HepG2 (cell line): ENCODE data around the gene SCAANT1. TPM values are rescaled to one million over a fixed set of nuclear protein-coding genes. Genes with fewer than 3 reads are reported as not detected.

ENCODE experiments used
- ATAC-seq: fragments of 200-7000 bp; cut with Tn5 transposase; 3 replicates; pipeline ENCODE4 v1.9.1; 2020; ENCODE audit warnings: mild to moderate bottlenecking, moderate library complexity
- BruUV-seq: library from RNA; stranded (reverse); fragments of 400-500 nt; replicated peaks from 2 replicates; lab custom pipeline; 2021; lab: Mats Ljungman, UMichigan
- CTCF ChIA-PET: fragments of 300-600 bp; formaldehyde crosslinking; extraction: SDS; loops from one replicate; lab custom pipeline; 2021; ENCODE audit warnings: low total read pairs, inconsistent platforms, low intra/inter-chr PET ratio; lab: Yijun Ruan, JAX
- POLR2A ChIA-PET: fragments of 350-600 bp; sonication (Branson Sonifier 250); formaldehyde crosslinking; loops from one replicate; lab custom pipeline; 2020; ENCODE audit warnings: antibody characterized with exemption, inconsistent platforms; lab: Yijun Ruan, JAX
- DNase-seq: peaks from one replicate; pipeline ENCODE4 v3.0.0-alpha.2; 2015; ENCODE audit warnings: low spot score
- FAIRE-seq: peaks from 3 replicates; lab custom pipeline; 2011; peaks lifted over from hg19 to GRCh38; lab: Jason Lieb, UNC
- H2AFZ ChIP-seq: one replicate; pipeline ENCODE4 v1.6.1; 2011; ENCODE audit warnings: low read length, inconsistent platforms
- H3K27ac ChIP-seq: fragments of 300-600 bp; 3 replicates; pipeline ENCODE4 v1.8.0; 2011; ENCODE audit warnings: mixed run types, mild to moderate bottlenecking, mixed read lengths, low read length, inconsistent platforms; ENCODE audit not compliant: insufficient read depth; ENCODE audit errors: extremely low read length
- H3K27me3 ChIP-seq, 2 experiments: fragments of 200-600 bp in 1 of 2; 2 replicates in 1 of 2; 3 replicates in 1 of 2; pipeline versions ENCODE4 v1.6.0 to v1.8.0; 2011; ENCODE audit warnings: low read length in 2 of 2, mild to moderate bottlenecking in 2 of 2, moderate library complexity in 2 of 2, inconsistent platforms in 1 of 2; ENCODE audit not compliant: insufficient read depth in 2 of 2, control insufficient read depth in 1 of 2
- H3K36me3 ChIP-seq, 2 experiments: fragments of 200-600 bp in 1 of 2; replicated peaks in 1 of 2; 2 replicates in 1 of 2; 3 replicates in 1 of 2; pipeline versions ENCODE4 v1.5.1 to v1.8.0; 2011; ENCODE audit warnings: low read length in 2 of 2, inconsistent platforms in 1 of 2; ENCODE audit not compliant: insufficient read depth in 2 of 2, control insufficient read depth in 1 of 2
- H3K4me1 ChIP-seq: 2 replicates; pipeline ENCODE4 v1.5.1; 2012; ENCODE audit warnings: low read length, inconsistent platforms; ENCODE audit not compliant: insufficient read depth
- H3K4me2 ChIP-seq: 2 replicates; pipeline ENCODE4 v1.6.0; 2011; ENCODE audit warnings: low read depth, low read length, inconsistent platforms
- H3K4me3 ChIP-seq, 3 experiments: fragments of 200-600 bp in 1 of 3; sonication (generic), shearing (Covaris generic) in 1 of 3; replicated peaks in 1 of 3; 2 replicates each; pipeline ENCODE4 v1.5.1; 2011 to 2016; ENCODE audit warnings: low read length in 3 of 3, inconsistent platforms in 2 of 3, low read depth in 2 of 3, mild to moderate bottlenecking in 2 of 3, control low read depth in 1 of 3, mixed read lengths in 1 of 3; ENCODE audit not compliant: insufficient read depth in 1 of 3
- H3K79me2 ChIP-seq: one replicate; pipeline ENCODE4 v1.6.1; 2011; ENCODE audit warnings: low read length, inconsistent platforms; ENCODE audit not compliant: insufficient read depth
- H3K9ac ChIP-seq: 2 replicates; pipeline ENCODE4 v1.6.0; 2011; ENCODE audit warnings: mild to moderate bottlenecking, low read depth, low read length, inconsistent platforms; ENCODE audit not compliant: insufficient read depth
- H3K9me3 ChIP-seq: 2 replicates; pipeline ENCODE4 v1.5.1; 2012; ENCODE audit warnings: mild to moderate bottlenecking, low read length
- H4K20me1 ChIP-seq: 2 replicates; pipeline ENCODE4 v1.6.0; 2011; ENCODE audit warnings: inconsistent platforms, mild to moderate bottlenecking, low read length, moderate library complexity; ENCODE audit not compliant: insufficient read depth
- NFRKB ChIP-seq: fragments of 450-650 bp; IDR thresholded peaks from 2 replicates; pipeline ENCODE4 v1.6.1; 2017
- WGBS: methylation state at CpG from one replicate; pipeline ENCODE4 v1.1.6; 2017; ENCODE audit warnings: low lambda C conversion rate; 5-methylcytosine and 5-hydroxymethylcytosine counted together
- in situ Hi-C: cut with HindIII; loops from 2 replicates; pipeline ENCODE4 v1.10.0; 2017; ENCODE audit warnings: low pct_unique_long_range_greater_than_20kb; ENCODE audit not compliant: extremely low pct_ligation_motif_present
- intact Hi-C: fragments of 100-400 bp; cut with micrococcal nuclease; formaldehyde crosslinking; loops from one replicate; pipeline ENCODE4 v1.10.0; 2022; ENCODE audit not compliant: unreplicated experiment
- polyA plus RNA-seq, 8 experiments: library from polyadenylated mRNA; depleted of rRNA in 3 of 8; stranded (reverse) in 7 of 8; unstranded in 1 of 8; fragments of >200 nt; fragmentation: Illumina TruSeq in 4 of 8; extraction: Trizol in 4 of 8; gene quantifications; 2 replicates each; pipeline versions ENCODE4 v1.2.1 to v1.2.3, GENCODE V29; 2011 to 2016; ENCODE audit warnings: low read depth in 4 of 8, missing spikeins in 1 of 8, mixed read lengths in 1 of 8; ENCODE audit not compliant: insufficient read depth in 1 of 8
- total RNA-seq, 5 experiments: library from RNA; depleted of rRNA; stranded (reverse); fragments of >200 nt; fragmentation: Illumina TruSeq; extraction: Trizol; gene quantifications; 2 replicates each; pipeline ENCODE4 v1.2.3, GENCODE V29; 2016; ENCODE audit warnings: low read depth in 1 of 5
- TF ChIP-seq, protein P1 (sequence below): sonication (generic); formaldehyde crosslinking; IDR thresholded peaks from 2 replicates; pipeline ENCODE4 v1.5.0; 2020; ENCODE audit warnings: mild to moderate bottlenecking, missing genetic modification reagents, moderate library complexity
- TF ChIP-seq, protein P2 (sequence below): sonication (generic); formaldehyde crosslinking; IDR thresholded peaks from 2 replicates; pipeline ENCODE4 v1.4.0; 2020; ENCODE audit warnings: mild to moderate bottlenecking, low read depth, missing genetic modification reagents

Gene SCAANT1
- total and polyA plus RNA-seq, 2 of the 13 experiments (the other 11 are each of a cell fraction or from before 2014, with no cell fraction given), result not detected

DNA sequence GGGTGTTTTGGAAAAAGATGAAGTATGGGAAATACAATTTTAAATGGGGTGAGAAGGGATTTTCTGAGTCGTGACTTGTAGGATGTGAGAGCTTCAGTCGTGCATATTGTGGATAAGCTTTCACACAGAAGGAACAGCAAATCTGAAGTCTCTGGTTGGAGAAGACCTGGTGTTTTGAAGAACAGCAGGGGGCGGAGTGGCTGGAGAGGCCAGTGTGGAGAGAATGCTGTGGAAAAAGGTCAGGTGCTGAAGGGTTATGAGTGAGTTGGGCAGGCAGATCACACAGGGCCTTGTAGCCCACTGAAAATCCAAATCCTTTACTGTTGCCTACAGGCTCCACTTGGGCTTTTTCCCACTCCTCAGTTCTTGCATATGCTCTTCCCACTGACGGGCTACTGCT is 14.1 kb upstream of the SCAANT1 start:
- no TSS peak for BruUV-seq
- POLR2A ChIA-PET, result no interaction called here

More for the DNA sequence above, 14.1 kb upstream of the SCAANT1 start:
- Histone ChIP-seq H3K4me2 (no peak overlapping the region), H3K36me3 (peaks cover 12 to 29% of the 10 kb centered on the region in 2 experiments), H4K20me1 (no peaks in the 10 kb centered on the region), H3K4me1 (no peaks in the 10 kb centered on the region), H3K9ac (no peak overlapping the region), H3K9me3 (no peaks in the 10 kb centered on the region), H3K4me3 (no peak overlapping the region), H3K27me3 (no peaks in the 10 kb centered on the region), H3K79me2 (peaks cover 41% of the 10 kb centered on the region), H3K27ac (no peak overlapping the region), H2AFZ (no peak overlapping the region)
- DNase-seq (no peak), FAIRE-seq (no peak), ATAC-seq (no peak; the same call in 2 of the 3 replicates)
- 98% methylated on average over 4 of the region's 4 CpGs for WGBS
- intact Hi-C loops, result no loop called here
- no peak for TF ChIP-seq NFRKB
- TF ChIP-seq, protein P1, sequence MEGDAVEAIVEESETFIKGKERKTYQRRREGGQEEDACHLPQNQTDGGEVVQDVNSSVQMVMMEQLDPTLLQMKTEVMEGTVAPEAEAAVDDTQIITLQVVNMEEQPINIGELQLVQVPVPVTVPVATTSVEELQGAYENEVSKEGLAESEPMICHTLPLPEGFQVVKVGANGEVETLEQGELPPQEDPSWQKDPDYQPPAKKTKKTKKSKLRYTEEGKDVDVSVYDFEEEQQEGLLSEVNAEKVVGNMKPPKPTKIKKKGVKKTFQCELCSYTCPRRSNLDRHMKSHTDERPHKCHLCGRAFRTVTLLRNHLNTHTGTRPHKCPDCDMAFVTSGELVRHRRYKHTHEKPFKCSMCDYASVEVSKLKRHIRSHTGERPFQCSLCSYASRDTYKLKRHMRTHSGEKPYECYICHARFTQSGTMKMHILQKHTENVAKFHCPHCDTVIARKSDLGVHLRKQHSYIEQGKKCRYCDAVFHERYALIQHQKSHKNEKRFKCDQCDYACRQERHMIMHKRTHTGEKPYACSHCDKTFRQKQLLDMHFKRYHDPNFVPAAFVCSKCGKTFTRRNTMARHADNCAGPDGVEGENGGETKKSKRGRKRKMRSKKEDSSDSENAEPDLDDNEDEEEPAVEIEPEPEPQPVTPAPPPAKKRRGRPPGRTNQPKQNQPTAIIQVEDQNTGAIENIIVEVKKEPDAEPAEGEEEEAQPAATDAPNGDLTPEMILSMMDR (CRISPR knock-in tag), result 0 out of 2 replicates have a peak, but pooled peaks have one; percentile 13
- TF ChIP-seq, protein P2, sequence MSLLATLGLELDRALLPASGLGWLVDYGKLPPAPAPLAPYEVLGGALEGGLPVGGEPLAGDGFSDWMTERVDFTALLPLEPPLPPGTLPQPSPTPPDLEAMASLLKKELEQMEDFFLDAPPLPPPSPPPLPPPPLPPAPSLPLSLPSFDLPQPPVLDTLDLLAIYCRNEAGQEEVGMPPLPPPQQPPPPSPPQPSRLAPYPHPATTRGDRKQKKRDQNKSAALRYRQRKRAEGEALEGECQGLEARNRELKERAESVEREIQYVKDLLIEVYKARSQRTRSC (CRISPR knock-in tag), result no peak
- in situ Hi-C loops, result no loop called here
- CTCF ChIA-PET, result no interaction called here
